ENCODE data around the gene CCDC198.
A peak's percentile ranks its signal among the peaks of the same experiment; 100 is the strongest.

CCDC198 gene

GRCh38 chr14:57502586-57503254 is 9.1 kb upstream of the CCDC198 start:
- peak; percentile 37 for DNase-seq (ENCODE audit: low read depth)
- no peak for TF ChIP-seq CTCF (IDR thresholded peaks at IDR 0.05; ENCODE audit: control insufficient read depth, extremely low read depth, insufficient read depth)
- no peak overlapping the region for H3K4me3 ChIP-seq (ENCODE audit: low read depth, low read length)

- DNase-seq (ENCODE audit: low read depth): no peak
- no peak overlapping the region for H3K4me3 ChIP-seq (ENCODE audit: low read depth, low read length)
- no peak for TF ChIP-seq CTCF (IDR thresholded peaks at IDR 0.05; ENCODE audit: control insufficient read depth, extremely low read depth, insufficient read depth)
Measured at GRCh38 chr14:57501039-57501557, 7.4 kb upstream of the CCDC198 start.

- no peak overlapping the region for H3K4me3 ChIP-seq (ENCODE audit: low read depth, low read length)
- no peak for TF ChIP-seq CTCF (IDR thresholded peaks at IDR 0.05; ENCODE audit: control insufficient read depth, extremely low read depth, insufficient read depth)
- no peak for DNase-seq (ENCODE audit: low read depth)
Measured at GRCh38 chr14:57498659-57499058, 5.0 kb upstream of the CCDC198 start.

- H3K4me3 ChIP-seq (ENCODE audit: low read depth, low read length): no peak overlapping the region
- no peak for DNase-seq (ENCODE audit: low read depth)
- no peak for TF ChIP-seq CTCF (IDR thresholded peaks at IDR 0.05; ENCODE audit: control insufficient read depth, extremely low read depth, insufficient read depth)
Measured at GRCh38 chr14:57498035-57498434, 4.4 kb upstream of the CCDC198 start.

- TF ChIP-seq CTCF (IDR thresholded peaks at IDR 0.05; ENCODE audit: control insufficient read depth, extremely low read depth, insufficient read depth): no peak
- no peak for DNase-seq (ENCODE audit: low read depth)
- H3K4me3 ChIP-seq (ENCODE audit: low read depth, low read length): no peak overlapping the region
Measured at GRCh38 chr14:57495416-57495815, 1.8 kb upstream of the CCDC198 start.

GRCh38 chr14:57492859-57493258 is 798 bp downstream of the CCDC198 start:
- DNase-seq (ENCODE audit: low read depth): no peak
- H3K4me3 ChIP-seq (ENCODE audit: low read depth, low read length): no peak overlapping the region
- TF ChIP-seq CTCF (IDR thresholded peaks at IDR 0.05; ENCODE audit: control insufficient read depth, extremely low read depth, insufficient read depth): no peak

- no peak overlapping the region for H3K4me3 ChIP-seq (ENCODE audit: low read depth, low read length)
- no peak for DNase-seq (ENCODE audit: low read depth)
- TF ChIP-seq CTCF (IDR thresholded peaks at IDR 0.05; ENCODE audit: control insufficient read depth, extremely low read depth, insufficient read depth): no peak
Measured at GRCh38 chr14:57491640-57492039, 2.0 kb downstream of the CCDC198 start.
